HG03097 (cell line): ENCODE data around the gene C12orf56.
"Not testable (repeated sequence)": the region's sequence is repeated elsewhere in the genome, so short reads cannot be mapped to it uniquely, and the experiment has no call there.

Experiments
- ATAC-seq: cut with Tn5 transposase; IDR thresholded peaks from one replicate; pipeline ENCODE4 v1.9.1; 2021; ENCODE audit not compliant: unreplicated experiment, low FRiP score

Gene C12orf56

GRCh38 chr12:64319540-64320225, 70.9 kb downstream of the C12orf56 start:
- not testable (repeated sequence) for ATAC-seq

DNA sequence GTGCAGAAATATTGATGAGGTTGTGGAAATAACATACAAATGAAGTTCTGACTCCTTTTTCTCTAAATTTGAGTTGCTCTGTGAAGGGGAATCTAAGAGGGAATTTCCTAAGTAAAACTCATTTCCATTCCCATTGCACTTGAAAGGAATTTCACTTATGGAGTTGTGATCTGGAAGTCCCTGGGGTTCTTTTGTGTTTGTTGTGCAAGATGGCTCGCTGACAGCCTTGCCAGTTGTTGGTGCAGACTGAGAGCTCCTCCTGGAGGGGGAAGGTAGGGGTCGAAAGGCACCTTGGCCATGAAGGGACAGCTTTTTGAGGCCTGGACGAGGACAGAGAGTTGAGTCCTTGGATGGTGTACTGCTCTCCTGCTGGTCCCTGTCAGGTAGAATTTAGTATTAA, 72.0 kb downstream of the C12orf56 start:
- ATAC-seq: no peak

DNA sequence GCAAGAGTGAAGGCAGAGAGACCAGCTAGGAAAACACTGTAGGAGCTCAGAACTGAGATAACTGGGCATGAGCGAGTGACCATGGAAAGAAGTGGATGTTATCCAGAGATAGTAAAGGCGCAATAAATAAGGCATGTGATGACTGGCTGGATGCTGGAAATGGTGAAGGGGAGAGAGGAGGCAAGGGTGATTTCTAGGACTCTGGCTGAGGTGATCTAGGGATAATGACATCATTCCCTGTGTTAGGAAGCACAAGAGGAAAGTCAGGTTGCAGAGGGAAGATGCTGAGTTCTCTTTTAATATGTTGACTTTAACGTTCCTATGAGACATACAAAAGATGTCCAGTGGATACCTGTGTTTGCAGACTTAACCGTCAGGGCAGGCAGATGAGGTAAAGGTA, 78.7 kb downstream of the C12orf56 start:
- no peak for ATAC-seq

GRCh38 chr12:64304571-64304970, 86.0 kb downstream of the C12orf56 start:
- ATAC-seq: no peak

- no peak for ATAC-seq
Measured at GRCh38 chr12:64299628-64300027, 90.9 kb downstream of the C12orf56 start.

DNA sequence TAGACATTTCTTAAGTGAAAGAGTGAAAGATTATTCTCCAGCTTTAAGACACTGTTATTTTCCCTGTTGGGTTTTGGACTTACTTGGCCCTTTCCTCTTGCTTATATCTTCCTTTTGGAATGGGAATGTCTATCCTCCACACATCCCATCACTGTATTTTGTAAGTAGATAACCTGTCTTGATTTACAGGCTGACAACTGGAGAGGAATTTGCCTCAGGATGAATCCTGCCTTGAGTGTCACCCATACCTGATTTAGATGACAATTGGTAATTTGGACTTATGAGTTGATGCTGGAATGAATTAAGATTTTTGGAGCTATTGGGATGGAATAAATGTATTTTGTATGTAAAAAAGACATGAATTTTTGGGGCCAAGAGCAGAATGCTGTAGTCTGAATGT, 94.3 kb downstream of the C12orf56 start:
- no peak for ATAC-seq

GRCh38 chr12:64293654-64294364, 96.7 kb downstream of the C12orf56 start:
- no peak for ATAC-seq

DNA sequence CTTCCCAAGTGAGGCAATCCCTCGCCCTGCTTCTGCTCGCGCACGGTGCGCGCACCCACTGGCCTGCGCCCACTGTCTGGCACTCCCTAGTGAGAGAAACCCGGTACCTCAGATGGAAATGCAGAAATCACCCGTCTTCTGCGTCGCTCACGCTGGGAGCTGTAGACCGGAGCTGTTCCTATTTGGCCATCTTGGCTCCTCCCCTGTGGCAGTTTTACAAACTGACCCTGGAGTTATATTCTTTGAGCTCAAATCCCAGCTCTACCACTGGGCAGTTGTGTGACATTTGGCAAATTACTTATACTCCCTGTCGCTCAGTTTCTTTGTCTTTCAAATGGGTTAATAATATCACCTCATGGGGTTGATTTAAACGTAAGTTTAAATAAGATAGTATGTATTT, 97.4 kb downstream of the C12orf56 start:
- not testable (repeated sequence) for ATAC-seq

GRCh38 chr12:64286521-64286920, 104.0 kb downstream of the C12orf56 start:
- ATAC-seq: no peak

- ATAC-seq: no peak
Measured at GRCh38 chr12:64284256-64284655, 106.3 kb downstream of the C12orf56 start.

GRCh38 chr12:64278421-64278820, 112.1 kb downstream of the C12orf56 start:
- no peak for ATAC-seq

DNA sequence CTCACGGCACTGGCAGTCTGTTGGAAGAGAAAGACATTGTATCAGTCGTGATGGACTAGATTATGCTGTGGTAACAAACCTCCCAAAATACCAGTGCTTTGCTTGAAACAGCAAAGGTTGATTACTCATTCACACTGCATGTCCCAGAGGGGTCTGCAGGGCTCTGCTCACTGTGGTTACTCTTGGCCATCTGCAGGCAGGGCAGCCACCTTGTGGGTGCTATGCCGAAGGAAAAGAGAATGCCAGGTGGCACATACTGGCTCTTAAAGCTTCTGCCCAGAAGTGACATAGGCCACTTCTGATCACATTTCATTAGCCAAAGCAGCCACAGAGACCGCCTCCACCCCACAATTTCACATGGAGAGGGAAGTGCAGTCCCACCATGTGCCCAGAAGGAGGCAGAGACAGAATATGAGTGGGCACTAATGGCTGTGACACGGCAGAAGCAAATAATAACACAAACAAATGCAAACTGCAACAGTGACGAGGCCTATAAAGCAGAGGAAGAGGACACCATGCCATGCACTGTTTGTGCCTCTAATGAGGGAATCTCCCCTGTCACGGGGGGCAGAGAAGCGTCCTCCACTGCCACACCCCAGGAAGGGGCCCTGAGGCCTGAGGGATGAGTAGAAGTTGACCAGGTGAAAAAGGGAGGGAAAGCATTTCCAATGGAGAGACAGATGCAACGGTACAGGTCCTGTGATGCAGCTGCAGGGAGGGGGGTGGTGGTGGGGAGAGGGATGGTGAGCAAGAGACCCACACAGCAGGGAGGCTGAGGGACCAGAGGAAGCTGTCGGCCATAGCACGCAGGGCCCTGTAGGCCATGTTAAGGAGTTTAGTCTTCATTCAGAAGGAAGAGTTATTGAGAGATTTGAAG, 116.8 kb downstream of the C12orf56 start:
- no peak for ATAC-seq

GRCh38 chr12:64270411-64270810, 120.1 kb downstream of the C12orf56 start:
- no peak for ATAC-seq

- ATAC-seq: no peak
Measured at GRCh38 chr12:64269161-64269560, 121.4 kb downstream of the C12orf56 start.

GRCh38 chr12:64268409-64268808, 122.1 kb downstream of the C12orf56 start:
- ATAC-seq: no peak

DNA sequence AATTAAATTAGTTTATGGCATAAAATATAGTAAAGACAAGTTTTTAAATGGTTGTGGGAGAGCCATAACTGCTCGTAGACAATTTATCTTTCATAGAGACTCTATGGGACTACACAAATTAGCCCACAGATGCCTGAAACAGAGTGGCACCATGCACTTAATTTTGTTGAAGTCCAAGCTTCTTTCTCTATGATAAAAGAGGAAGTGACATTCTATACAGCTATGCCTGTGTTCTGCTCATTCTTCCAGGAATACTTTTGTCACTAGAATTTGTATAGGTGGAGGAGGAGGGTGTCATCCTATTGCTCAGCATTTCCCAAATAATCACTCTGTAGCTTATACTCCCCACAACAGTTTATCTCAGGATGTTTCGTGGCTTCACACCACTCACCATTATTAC, 124.7 kb downstream of the C12orf56 start:
- ATAC-seq: no peak

DNA sequence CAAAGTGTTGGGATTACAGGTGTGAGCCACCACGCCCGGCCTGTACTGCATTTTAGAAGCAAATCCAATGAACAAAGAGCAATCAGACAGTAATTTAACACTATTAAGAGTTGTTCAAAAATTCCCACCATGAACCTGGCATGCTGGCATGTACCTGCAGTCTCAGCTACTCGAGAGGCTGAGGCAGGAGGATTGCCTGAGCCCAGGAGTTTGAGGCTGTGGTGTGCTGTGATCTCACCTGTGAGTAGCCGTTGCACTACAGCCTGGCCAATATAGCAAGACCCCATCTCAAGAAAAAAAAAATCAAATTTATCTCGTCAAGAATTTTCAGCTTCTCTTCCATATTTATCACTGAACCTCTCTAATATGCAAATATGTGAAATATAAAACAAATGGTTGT, 128.7 kb downstream of the C12orf56 start:
- no peak for ATAC-seq

GRCh38 chr12:64258576-64258975, 132.0 kb downstream of the C12orf56 start:
- no peak for ATAC-seq

- ATAC-seq: no peak
Measured at GRCh38 chr12:64256166-64256800, 134.3 kb downstream of the C12orf56 start.

- ATAC-seq: no peak
Measured at GRCh38 chr12:64255249-64255648, 135.3 kb downstream of the C12orf56 start.

DNA sequence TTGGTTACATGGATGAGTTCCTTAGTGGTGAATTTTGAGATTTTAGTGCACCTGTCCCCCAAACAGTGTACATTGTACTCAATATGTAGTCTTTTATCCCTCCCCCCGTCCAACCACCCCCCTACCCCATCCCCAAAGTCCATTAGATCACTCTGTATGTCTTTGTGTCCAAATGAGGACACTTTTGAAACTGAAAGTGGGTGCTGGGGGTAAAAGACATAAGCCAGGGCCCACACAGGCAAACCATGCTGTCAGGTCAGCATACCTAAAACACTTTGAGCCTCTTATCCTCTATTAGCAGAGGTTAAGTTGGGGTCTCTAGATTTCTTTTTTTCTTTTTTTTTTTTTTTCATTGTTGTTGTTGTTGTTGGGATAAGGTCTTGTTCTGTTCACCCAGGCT, 137.2 kb downstream of the C12orf56 start:
- no peak for ATAC-seq
